ENCODE results near the gene RAD18.

- TF ChIP-seq CTCF (conservative IDR thresholded peaks at IDR 0.05; ENCODE audit: low read length) (no peak), EZH2phosphoT487 (IDR thresholded peaks at IDR 0.05; ENCODE audit: borderline replicate concordance) (no peak)
These were observed 21.3 kb upstream of the RAD18 start for GRCh38 chr3:8984526-8984925.
